ENCODE results near the gene C11orf68. TPM values are rescaled to one million over a fixed set of nuclear protein-coding genes. Genes with fewer than 3 reads are reported as not detected.

C11orf68 gene
- total RNA-seq, 4 donors from 2014 or later = 18.5 to 20.5 (median 19.4) TPM

- no peak for TF ChIP-seq CTCF (IDR thresholded peaks at IDR 0.05; ENCODE audit: low read depth)
These were observed 1.2 kb downstream of the C11orf68 start for GRCh38 chr11:65917434-65918210.

GRCh38 chr11:65917077-65917433, 1.8 kb downstream of the C11orf68 start:
- no peak for TF ChIP-seq CTCF (IDR thresholded peaks at IDR 0.05; ENCODE audit: low read depth)

GRCh38 chr11:65916391-65916790, 2.5 kb downstream of the C11orf68 start:
- no peak for TF ChIP-seq CTCF (IDR thresholded peaks at IDR 0.05; ENCODE audit: low read depth)

GRCh38 chr11:65915821-65916251, 3.0 kb downstream of the C11orf68 start:
- no peak for TF ChIP-seq CTCF (IDR thresholded peaks at IDR 0.05; ENCODE audit: low read depth)

GRCh38 chr11:65915101-65915820, 3.6 kb downstream of the C11orf68 start:
- no peak for TF ChIP-seq CTCF (IDR thresholded peaks at IDR 0.05; ENCODE audit: low read depth)

- TF ChIP-seq CTCF (IDR thresholded peaks at IDR 0.05; ENCODE audit: low read depth) = no peak
These were observed 6.0 kb downstream of the C11orf68 start for GRCh38 chr11:65912845-65913244.

Measured in subcutaneous adipose tissue (tissue), 4 donors.